ENCODE measurements around the gene DUSP10. TPM values are rescaled to one million over a fixed set of nuclear protein-coding genes. Genes with fewer than 3 reads are reported as not detected.

DUSP10 gene
- total and polyA plus RNA-seq, 2 of the 13 experiments (the other 11 are each of a cell fraction or from before 2014, with no cell fraction given), result 2.1 to 4.4 TPM

DNA sequence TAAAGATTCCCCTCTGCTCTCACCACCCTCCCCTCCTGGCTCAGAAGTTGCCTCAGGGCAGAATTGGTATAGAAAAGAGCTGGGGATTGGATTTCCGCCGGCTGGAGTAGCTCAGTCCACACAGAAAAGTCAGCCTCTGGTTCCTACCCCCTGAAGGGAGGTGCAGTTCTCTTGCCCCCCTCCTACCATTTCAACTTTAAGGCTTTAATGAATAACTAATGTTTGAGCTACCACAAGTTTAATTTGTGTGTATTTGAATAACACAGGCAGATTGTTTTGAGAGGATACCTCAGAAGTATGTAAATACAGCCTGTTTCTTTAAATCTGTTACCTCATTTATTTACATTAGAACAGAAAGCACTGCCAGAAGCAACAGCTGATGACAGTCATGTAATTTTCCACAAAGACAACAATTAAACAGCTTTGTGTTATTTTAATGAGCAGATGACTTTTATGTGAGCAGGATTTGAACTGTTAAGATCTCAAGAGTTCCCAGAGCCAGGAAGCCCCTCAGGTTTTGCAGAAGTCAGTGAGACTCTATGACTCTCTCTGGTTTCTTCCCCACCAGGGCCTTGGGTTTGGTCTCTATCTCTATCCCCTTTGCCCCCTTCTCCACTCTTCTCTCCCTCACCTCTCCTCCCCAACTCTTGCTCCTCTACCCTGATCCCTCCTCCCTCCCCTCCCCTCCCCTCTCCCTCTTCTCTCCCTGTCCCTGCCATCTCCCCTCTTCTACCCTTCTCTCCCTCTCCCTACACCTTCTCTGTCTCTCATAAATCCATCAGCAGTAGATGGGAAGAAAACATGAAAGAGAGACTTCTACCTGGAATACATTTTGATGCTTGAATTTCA is 26.3 kb downstream of the DUSP10 start (continued):
- TF ChIP-seq, protein P1, sequence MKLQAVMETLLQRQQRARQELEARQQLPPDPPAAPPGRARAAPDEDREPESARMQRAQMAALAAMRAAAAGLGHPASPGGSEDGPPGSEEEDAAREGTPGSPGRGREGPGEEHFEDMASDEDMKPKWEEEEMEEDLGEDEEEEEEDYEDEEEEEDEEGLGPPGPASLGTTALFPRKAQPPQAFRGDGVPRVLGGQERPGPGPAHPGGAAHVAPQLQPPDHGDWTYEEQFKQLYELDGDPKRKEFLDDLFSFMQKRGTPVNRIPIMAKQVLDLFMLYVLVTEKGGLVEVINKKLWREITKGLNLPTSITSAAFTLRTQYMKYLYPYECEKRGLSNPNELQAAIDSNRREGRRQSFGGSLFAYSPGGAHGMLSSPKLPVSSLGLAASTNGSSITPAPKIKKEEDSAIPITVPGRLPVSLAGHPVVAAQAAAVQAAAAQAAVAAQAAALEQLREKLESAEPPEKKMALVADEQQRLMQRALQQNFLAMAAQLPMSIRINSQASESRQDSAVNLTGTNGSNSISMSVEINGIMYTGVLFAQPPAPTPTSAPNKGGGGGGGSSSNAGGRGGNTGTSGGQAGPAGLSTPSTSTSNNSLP (IDR thresholded peaks at IDR 0.05; ENCODE audit: low read depth, low read length), result peak; percentile 79
- TF ChIP-seq, protein P2, sequence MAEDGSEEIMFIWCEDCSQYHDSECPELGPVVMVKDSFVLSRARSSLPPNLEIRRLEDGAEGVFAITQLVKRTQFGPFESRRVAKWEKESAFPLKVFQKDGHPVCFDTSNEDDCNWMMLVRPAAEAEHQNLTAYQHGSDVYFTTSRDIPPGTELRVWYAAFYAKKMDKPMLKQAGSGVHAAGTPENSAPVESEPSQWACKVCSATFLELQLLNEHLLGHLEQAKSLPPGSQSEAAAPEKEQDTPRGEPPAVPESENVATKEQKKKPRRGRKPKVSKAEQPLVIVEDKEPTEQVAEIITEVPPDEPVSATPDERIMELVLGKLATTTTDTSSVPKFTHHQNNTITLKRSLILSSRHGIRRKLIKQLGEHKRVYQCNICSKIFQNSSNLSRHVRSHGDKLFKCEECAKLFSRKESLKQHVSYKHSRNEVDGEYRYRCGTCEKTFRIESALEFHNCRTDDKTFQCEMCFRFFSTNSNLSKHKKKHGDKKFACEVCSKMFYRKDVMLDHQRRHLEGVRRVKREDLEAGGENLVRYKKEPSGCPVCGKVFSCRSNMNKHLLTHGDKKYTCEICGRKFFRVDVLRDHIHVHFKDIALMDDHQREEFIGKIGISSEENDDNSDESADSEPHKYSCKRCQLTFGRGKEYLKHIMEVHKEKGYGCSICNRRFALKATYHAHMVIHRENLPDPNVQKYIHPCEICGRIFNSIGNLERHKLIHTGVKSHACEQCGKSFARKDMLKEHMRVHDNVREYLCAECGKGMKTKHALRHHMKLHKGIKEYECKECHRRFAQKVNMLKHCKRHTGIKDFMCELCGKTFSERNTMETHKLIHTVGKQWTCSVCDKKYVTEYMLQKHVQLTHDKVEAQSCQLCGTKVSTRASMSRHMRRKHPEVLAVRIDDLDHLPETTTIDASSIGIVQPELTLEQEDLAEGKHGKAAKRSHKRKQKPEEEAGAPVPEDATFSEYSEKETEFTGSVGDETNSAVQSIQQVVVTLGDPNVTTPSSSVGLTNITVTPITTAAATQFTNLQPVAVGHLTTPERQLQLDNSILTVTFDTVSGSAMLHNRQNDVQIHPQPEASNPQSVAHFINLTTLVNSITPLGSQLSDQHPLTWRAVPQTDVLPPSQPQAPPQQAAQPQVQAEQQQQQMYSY (CRISPR knock-in tag; IDR thresholded peaks at IDR 0.05), result peak; percentile 82
- TF ChIP-seq, protein P3, sequence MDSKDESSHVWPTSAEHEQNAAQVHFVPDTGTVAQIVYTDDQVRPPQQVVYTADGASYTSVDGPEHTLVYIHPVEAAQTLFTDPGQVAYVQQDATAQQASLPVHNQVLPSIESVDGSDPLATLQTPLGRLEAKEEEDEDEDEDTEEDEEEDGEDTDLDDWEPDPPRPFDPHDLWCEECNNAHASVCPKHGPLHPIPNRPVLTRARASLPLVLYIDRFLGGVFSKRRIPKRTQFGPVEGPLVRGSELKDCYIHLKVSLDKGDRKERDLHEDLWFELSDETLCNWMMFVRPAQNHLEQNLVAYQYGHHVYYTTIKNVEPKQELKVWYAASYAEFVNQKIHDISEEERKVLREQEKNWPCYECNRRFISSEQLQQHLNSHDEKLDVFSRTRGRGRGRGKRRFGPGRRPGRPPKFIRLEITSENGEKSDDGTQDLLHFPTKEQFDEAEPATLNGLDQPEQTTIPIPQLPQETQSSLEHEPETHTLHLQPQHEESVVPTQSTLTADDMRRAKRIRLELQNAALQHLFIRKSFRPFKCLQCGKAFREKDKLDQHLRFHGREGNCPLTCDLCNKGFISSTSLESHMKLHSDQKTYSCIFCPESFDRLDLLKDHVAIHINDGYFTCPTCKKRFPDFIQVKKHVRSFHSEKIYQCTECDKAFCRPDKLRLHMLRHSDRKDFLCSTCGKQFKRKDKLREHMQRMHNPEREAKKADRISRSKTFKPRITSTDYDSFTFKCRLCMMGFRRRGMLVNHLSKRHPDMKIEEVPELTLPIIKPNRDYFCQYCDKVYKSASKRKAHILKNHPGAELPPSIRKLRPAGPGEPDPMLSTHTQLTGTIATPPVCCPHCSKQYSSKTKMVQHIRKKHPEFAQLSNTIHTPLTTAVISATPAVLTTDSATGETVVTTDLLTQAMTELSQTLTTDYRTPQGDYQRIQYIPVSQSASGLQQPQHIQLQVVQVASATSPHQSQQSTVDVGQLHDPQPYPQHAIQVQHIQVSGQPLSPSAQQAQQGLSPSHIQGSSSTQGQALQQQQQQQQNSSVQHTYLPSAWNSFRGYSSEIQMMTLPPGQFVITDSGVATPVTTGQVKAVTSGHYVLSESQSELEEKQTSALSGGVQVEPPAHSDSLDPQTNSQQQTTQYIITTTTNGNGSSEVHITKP (CRISPR knock-in tag; IDR thresholded peaks at IDR 0.05; ENCODE audit: low read depth), result 0 out of 2 replicates have a peak, but pooled peaks have one; percentile 49
- no peak for TF ChIP-seq ONECUT2 (CRISPR knock-in tag; IDR thresholded peaks at IDR 0.05)
- peak; percentile 91 for TF ChIP-seq PCBP2 (optimal IDR thresholded peaks at IDR 0.05; ENCODE audit: low read depth, low read length, poor library complexity, severe bottlenecking)
- TF ChIP-seq MEF2D (CRISPR knock-in tag; IDR thresholded peaks at IDR 0.05), result 0 out of 2 replicates have a peak, but pooled peaks have one; percentile 50
- TF ChIP-seq FOXA1 (IDR thresholded peaks at IDR 0.05), result peak; percentile 63
- TF ChIP-seq FOXA1 (CRISPR knock-in tag; IDR thresholded peaks at IDR 0.05), result peak; percentile 75; the same call in 1 of the 2 replicates
- peak; percentile 54 for TF ChIP-seq SAP130 (CRISPR knock-in tag; IDR thresholded peaks at IDR 0.05; ENCODE audit: low read depth)
- TF ChIP-seq, protein P4, sequence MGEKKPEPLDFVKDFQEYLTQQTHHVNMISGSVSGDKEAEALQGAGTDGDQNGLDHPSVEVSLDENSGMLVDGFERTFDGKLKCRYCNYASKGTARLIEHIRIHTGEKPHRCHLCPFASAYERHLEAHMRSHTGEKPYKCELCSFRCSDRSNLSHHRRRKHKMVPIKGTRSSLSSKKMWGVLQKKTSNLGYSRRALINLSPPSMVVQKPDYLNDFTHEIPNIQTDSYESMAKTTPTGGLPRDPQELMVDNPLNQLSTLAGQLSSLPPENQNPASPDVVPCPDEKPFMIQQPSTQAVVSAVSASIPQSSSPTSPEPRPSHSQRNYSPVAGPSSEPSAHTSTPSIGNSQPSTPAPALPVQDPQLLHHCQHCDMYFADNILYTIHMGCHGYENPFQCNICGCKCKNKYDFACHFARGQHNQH (CRISPR knock-in tag; IDR thresholded peaks at IDR 0.05), result 0 out of 2 replicates have a peak, but pooled peaks have one; percentile 50
- no peak for TF ChIP-seq TARDBP (CRISPR knock-in tag; IDR thresholded peaks at IDR 0.05)
- TF ChIP-seq, protein P5, sequence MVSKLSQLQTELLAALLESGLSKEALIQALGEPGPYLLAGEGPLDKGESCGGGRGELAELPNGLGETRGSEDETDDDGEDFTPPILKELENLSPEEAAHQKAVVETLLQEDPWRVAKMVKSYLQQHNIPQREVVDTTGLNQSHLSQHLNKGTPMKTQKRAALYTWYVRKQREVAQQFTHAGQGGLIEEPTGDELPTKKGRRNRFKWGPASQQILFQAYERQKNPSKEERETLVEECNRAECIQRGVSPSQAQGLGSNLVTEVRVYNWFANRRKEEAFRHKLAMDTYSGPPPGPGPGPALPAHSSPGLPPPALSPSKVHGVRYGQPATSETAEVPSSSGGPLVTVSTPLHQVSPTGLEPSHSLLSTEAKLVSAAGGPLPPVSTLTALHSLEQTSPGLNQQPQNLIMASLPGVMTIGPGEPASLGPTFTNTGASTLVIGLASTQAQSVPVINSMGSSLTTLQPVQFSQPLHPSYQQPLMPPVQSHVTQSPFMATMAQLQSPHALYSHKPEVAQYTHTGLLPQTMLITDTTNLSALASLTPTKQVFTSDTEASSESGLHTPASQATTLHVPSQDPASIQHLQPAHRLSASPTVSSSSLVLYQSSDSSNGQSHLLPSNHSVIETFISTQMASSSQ (IDR thresholded peaks at IDR 0.05; ENCODE audit: low read depth), result peak; percentile 56; the same call in 1 of the 2 replicates
- TF ChIP-seq, protein P5 (CRISPR knock-in tag; IDR thresholded peaks at IDR 0.05; ENCODE audit: borderline replicate concordance), result no peak
